ENCODE data around the gene TRIM62. TPM values are rescaled to one million over a fixed set of nuclear protein-coding genes. Genes with fewer than 3 reads are reported as not detected.

Gene TRIM62
- total and polyA plus RNA-seq, 4 donors = 0.60 to 1.3 (median 1.1) TPM

GRCh38 chr1:33191731-33192275 is 10.0 kb upstream of the TRIM62 start:
- TF ChIP-seq FOXA1 (IDR thresholded peaks at IDR 0.05) (no peak), FOXA2 (IDR thresholded peaks at IDR 0.05) (no peak), SP1 (IDR thresholded peaks at IDR 0.05) (no peak), EGR1 (IDR thresholded peaks at IDR 0.05; ENCODE audit: low read depth in 2 of 2) (no peak), RXRA (IDR thresholded peaks at IDR 0.05) (no peak), RAD21 (IDR thresholded peaks at IDR 0.05) (no peak), ATF3 (IDR thresholded peaks at IDR 0.05) (no peak), GABPA (IDR thresholded peaks at IDR 0.05 in 1 of 2, conservative IDR thresholded peaks at IDR 0.05 in 1 of 2) (no peak), CTCF (IDR thresholded peaks at IDR 0.05; ENCODE audit: low read depth, low read length, missing input control) (no peak), NR2F2 (IDR thresholded peaks at IDR 0.05) (no peak), HNF4A (conservative IDR thresholded peaks at IDR 0.05) (no peak), MAX (IDR thresholded peaks at IDR 0.05) (no peak), YY1 (IDR thresholded peaks at IDR 0.05) (no peak), REST (IDR thresholded peaks at IDR 0.05) (no peak)
- DNase-seq (ENCODE audit: low spot score) = no peak
- no peak overlapping the region for H3K4me3 ChIP-seq (ENCODE audit: low read depth in 1 of 3, low read length in 3 of 3)
- no peaks in the 10 kb centered on the region for H3K4me1 ChIP-seq (ENCODE audit: control insufficient read depth in 4 of 4, insufficient read depth in 4 of 4, low read length in 3 of 4)
- no peaks in the 10 kb centered on the region for H3K9me3 ChIP-seq (ENCODE audit: control insufficient read depth in 4 of 4, low read length in 3 of 4)
- 82% methylated on average over 2 of the region's 2 CpGs for WGBS
- no peaks in the 10 kb centered on the region for H3K27me3 ChIP-seq (ENCODE audit: control insufficient read depth in 4 of 4, insufficient read depth in 4 of 4, low read length in 3 of 4)
- H3K36me3 ChIP-seq (ENCODE audit: control insufficient read depth in 4 of 4, insufficient read depth in 3 of 4, low read depth in 1 of 4, low read length in 3 of 4) = no peaks in the 10 kb centered on the region
- H3K27ac ChIP-seq (ENCODE audit: low read depth in 1 of 2, low read length in 2 of 2) = no peak overlapping the region
- no peak overlapping the region for H3K9ac ChIP-seq (ENCODE audit: low read depth in 1 of 2, low read length in 2 of 2)

GRCh38 chr1:33190701-33191100 is 8.9 kb upstream of the TRIM62 start:
- no peaks in the 10 kb centered on the region for H3K27me3 ChIP-seq (ENCODE audit: control insufficient read depth in 4 of 4, insufficient read depth in 4 of 4, low read length in 3 of 4)
- WGBS = 77% methylated on average over 2 of the region's 2 CpGs
- H3K36me3 ChIP-seq (ENCODE audit: control insufficient read depth in 4 of 4, insufficient read depth in 3 of 4, low read depth in 1 of 4, low read length in 3 of 4) = no peaks in the 10 kb centered on the region
- DNase-seq (ENCODE audit: low spot score) = no peak
- no peak overlapping the region for H3K4me3 ChIP-seq (ENCODE audit: low read depth in 1 of 3, low read length in 3 of 3)
- no peaks in the 10 kb centered on the region for H3K4me1 ChIP-seq (ENCODE audit: control insufficient read depth in 4 of 4, insufficient read depth in 4 of 4, low read length in 3 of 4)
- no peak overlapping the region for H3K9ac ChIP-seq (ENCODE audit: low read depth in 1 of 2, low read length in 2 of 2)
- no peaks in the 10 kb centered on the region for H3K9me3 ChIP-seq (ENCODE audit: control insufficient read depth in 4 of 4, low read length in 3 of 4)
- no peak overlapping the region for H3K27ac ChIP-seq (ENCODE audit: low read depth in 1 of 2, low read length in 2 of 2)
- no peak for TF ChIP-seq EGR1 (IDR thresholded peaks at IDR 0.05; ENCODE audit: low read depth in 2 of 2)
- no peak for TF ChIP-seq HNF4G (IDR thresholded peaks at IDR 0.05)
- no peak for TF ChIP-seq CTCF (IDR thresholded peaks at IDR 0.05; ENCODE audit: low read depth, low read length, missing input control)
- TF ChIP-seq REST (IDR thresholded peaks at IDR 0.05) = no peak
- no peak for TF ChIP-seq SP1 (IDR thresholded peaks at IDR 0.05)
- no peak for TF ChIP-seq GABPA (IDR thresholded peaks at IDR 0.05 in 1 of 2, conservative IDR thresholded peaks at IDR 0.05 in 1 of 2)
- no peak for TF ChIP-seq HNF4A (conservative IDR thresholded peaks at IDR 0.05)
- no peak for TF ChIP-seq MAX (IDR thresholded peaks at IDR 0.05)
- no peak for TF ChIP-seq FOXA1 (IDR thresholded peaks at IDR 0.05)
- no peak for TF ChIP-seq ZBTB33 (IDR thresholded peaks at IDR 0.05)
- no peak for TF ChIP-seq RAD21 (IDR thresholded peaks at IDR 0.05)
- no peak for TF ChIP-seq NR2F2 (IDR thresholded peaks at IDR 0.05)
- no peak for TF ChIP-seq TAF1 (conservative IDR thresholded peaks at IDR 0.05)
